NAMALWA (cell line): ENCODE measurements around the gene WDR59.
"Not testable (repeated sequence)": the region's sequence is repeated elsewhere in the genome, so short reads cannot be mapped to it uniquely, and the experiment has no call there.

Experiments used
- DNase-seq: peaks from one replicate; pipeline ENCODE4 v3.0.0-alpha.2; 2015; ENCODE audit warnings: low spot score

Gene WDR59

DNA sequence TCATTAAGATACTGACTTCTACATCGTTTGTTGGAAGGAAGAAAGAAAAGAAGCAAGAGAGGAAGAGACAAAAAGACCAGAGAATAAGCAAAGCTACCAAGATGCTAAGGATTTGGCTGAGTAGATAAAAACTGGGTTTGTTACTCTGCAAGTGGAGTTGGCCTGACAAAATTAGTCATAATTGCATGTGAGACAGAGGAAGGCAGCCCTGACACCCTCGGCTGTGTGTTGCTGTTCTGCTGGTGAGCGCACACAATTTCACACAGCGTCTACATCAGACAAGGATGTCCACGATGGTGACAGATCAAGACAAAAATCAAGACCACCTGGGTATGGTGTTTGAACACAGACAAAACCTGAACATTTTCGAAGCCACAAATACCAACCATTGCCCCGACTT, 134.9 kb downstream of the WDR59 start:
- DNase-seq, result no peak

DNA sequence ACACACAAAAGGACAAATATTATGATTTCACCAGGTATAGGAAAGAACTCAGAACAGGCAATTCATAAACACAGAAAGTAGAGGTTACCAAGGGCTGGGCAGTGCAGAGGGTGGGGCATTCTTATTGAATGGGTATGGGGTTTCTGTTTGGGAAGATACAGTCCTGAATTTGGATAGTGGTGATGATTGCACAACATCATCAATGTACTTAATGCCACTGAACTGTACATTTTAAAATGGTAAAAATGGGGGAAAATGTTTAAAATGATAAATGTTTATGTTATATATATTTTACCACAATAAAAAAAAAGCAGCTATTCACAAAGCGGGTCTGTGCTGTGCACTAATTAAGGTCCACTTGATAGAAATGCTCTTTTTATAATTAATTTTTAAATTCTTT, 137.7 kb downstream of the WDR59 start:
- no peak for DNase-seq

GRCh38 chr16:74846714-74847113, 138.2 kb downstream of the WDR59 start:
- DNase-seq, result no peak

GRCh38 chr16:74844041-74844980, 140.6 kb downstream of the WDR59 start:
- no peak for DNase-seq

GRCh38 chr16:74843381-74844035, 141.4 kb downstream of the WDR59 start:
- not testable (repeated sequence) for DNase-seq

DNA sequence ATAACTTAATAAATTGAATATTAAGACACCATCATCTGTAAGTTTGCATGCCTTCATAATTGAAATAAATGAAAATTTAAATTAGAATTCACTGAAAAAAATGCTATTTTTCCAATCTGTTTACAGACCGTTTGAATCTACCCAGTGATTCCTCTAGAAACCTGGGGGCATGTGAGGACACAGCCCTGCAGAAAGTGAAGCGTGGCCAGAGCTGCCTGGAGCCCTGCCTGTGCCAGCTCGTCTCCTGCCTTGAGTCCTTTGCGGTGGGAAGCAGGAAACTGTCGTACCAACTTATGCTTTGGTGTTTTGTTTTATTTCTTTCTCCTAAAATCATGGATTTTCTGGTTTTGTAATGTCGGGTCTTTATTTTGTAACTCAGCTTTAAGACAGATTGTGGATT, 142.5 kb downstream of the WDR59 start:
- no peak for DNase-seq

DNA sequence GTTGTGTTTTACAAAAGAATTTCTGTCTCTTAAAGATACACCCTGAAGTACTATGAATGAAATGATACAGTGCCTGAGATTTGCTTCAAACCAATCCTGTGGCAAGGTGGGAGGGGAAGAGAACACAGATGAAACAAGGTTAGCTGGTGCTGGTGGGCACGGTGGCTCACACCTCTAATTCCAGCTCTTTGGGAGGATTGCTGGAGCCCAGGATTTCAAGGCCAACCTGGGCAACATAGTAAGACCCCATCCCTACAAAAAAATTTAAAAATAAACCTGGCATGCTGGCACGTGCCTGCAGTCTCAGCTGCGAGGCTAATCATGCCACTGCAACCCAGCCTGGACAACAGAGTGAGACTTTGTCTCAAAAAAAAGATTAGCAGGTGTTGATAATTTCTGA, 143.0 kb downstream of the WDR59 start:
- DNase-seq, result no peak

- no peak for DNase-seq
Observed at GRCh38 chr16:74841469-74841868, 143.5 kb downstream of the WDR59 start.

DNA sequence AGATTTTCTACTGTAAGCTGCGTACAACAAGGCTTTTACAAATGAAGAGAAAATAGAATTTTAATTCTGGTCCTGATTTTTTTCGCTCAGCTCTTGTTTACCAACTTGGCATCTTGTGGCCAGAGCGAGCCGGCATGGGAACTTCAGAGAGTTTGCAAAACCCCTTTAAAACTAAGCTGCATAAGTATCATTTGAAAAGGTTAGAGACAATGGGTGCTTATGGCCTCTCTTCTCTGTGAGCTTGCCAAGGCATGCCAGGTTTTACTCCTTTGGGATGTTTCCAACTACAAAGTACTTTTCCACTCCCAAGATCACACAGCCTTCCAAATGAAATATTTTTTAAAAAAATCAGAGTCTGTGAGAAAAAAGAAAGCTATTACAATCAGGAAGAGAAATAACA, 147.9 kb downstream of the WDR59 start:
- DNase-seq, result no peak

DNA sequence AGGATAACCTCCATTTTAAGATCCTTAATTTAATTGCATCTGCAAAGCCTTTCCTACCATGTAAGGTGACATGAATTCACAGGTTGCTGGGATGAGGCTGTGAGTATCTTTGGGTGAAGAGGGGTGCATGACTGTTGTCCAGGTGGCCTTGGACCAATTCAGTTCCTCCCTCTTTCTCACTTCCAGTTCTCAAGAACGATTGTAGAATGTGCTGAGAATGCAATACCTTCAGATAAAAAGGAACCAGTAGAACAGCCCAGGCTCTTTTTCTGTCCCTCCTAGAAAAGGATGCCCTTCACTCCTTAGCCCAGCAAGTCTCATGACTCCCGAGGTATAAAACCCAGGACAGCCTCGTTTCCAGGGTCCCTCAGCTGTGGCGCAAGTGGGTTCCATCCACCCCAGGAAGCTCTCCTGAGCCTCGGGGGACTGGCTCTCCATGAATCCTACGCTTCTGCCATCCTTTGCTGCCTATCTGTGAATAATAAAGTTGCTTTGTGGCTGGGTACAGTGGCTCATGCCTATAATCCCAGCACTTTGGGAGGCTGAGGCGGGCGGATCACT, 148.7 kb downstream of the WDR59 start:
- no peak for DNase-seq

DNA sequence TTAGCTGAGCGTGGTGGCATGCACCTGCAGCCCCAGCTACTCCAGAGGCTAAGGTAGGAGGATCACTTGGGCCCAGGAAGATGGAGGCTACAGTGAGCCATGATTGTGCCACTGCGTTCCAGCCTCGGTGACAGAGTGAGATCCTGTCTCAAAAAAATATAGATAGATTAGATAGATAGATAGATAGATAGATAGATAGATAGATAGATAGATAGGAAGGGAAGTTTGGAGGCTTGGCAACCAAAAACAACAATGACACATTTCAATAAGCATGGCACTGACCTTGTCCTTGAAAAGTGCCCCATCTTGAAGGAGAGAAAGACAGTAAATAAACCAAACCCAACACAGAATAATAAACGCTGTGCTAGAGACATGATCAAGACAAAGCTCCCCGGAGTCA, 152.7 kb downstream of the WDR59 start:
- no peak for DNase-seq

GRCh38 chr16:74831467-74831866, 153.5 kb downstream of the WDR59 start:
- DNase-seq, result no peak

- no peak for DNase-seq
Observed at GRCh38 chr16:74830648-74831047, 154.3 kb downstream of the WDR59 start.

- DNase-seq, result no peak
Observed at GRCh38 chr16:74829637-74830036, 155.3 kb downstream of the WDR59 start.

GRCh38 chr16:74825941-74826340, 159.0 kb downstream of the WDR59 start:
- no peak for DNase-seq

GRCh38 chr16:74825016-74825415, 159.9 kb downstream of the WDR59 start:
- DNase-seq, result no peak
